WTC11 (cell line): ENCODE results near the gene GPR62.

Source experiments
- CBFB ChIP-seq: sonication (generic); formaldehyde crosslinking; IDR thresholded peaks from 2 replicates; pipeline ENCODE4 v1.8.1; 2022; ENCODE audit warnings: mild to moderate bottlenecking, low read depth, missing genetic modification reagents
- CREM ChIP-seq: sonication (generic); formaldehyde crosslinking; IDR thresholded peaks from 2 replicates; pipeline ENCODE4 v1.8.1; 2022; ENCODE audit warnings: mild to moderate bottlenecking, missing genetic modification reagents, moderate library complexity
- ELF4 ChIP-seq: sonication (generic); formaldehyde crosslinking; IDR thresholded peaks from 2 replicates; pipeline ENCODE4 v1.8.1; 2022; ENCODE audit warnings: low read depth, mild to moderate bottlenecking, moderate library complexity, missing genetic modification reagents
- GRHL2 ChIP-seq: fragments of 250-450 bp; sonication (Bioruptor Pico); IDR thresholded peaks from 2 replicates; pipeline ENCODE4 v1.8.0; 2022; ENCODE audit warnings: mild to moderate bottlenecking, moderate library complexity; ENCODE audit not compliant: insufficient replicate concordance, severe bottlenecking
- NR3C1 ChIP-seq: sonication (generic); formaldehyde crosslinking; conservative IDR thresholded peaks from 2 replicates; pipeline ENCODE4 v1.8.1; 2023; ENCODE audit warnings: low read depth, mild to moderate bottlenecking, missing genetic modification reagents
- RORB ChIP-seq: fragments of 250-450 bp; sonication (Bioruptor Pico); IDR thresholded peaks from 2 replicates; pipeline ENCODE4 v1.9.0; 2021; ENCODE audit warnings: mild to moderate bottlenecking
- TCF7 ChIP-seq: sonication (generic); formaldehyde crosslinking; IDR thresholded peaks from 2 replicates; pipeline ENCODE4 v1.8.0; 2022; ENCODE audit warnings: mild to moderate bottlenecking, low read depth, missing genetic modification reagents, moderate library complexity
- ZNF263 ChIP-seq: sonication (generic); formaldehyde crosslinking; IDR thresholded peaks from 2 replicates; pipeline ENCODE4 v1.8.1; 2022; ENCODE audit warnings: low read depth, mild to moderate bottlenecking, moderate library complexity, missing genetic modification reagents
- TF ChIP-seq, protein P1 (sequence below): fragments of 200-600 bp; IDR thresholded peaks from 2 replicates; pipeline ENCODE4 v1.8.0; 2022; ENCODE audit warnings: antibody characterized with exemption
- TF ChIP-seq, protein P2 (sequence below): sonication (generic); formaldehyde crosslinking; IDR thresholded peaks from 2 replicates; pipeline ENCODE4 v1.8.1; 2023; ENCODE audit warnings: mild to moderate bottlenecking, missing genetic modification reagents, moderate library complexity
- TF ChIP-seq, protein P3 (sequence below): sonication (generic); formaldehyde crosslinking; IDR thresholded peaks from 2 replicates; pipeline ENCODE4 v1.8.0; 2023; ENCODE audit warnings: missing genetic modification reagents, mild to moderate bottlenecking, borderline replicate concordance

DNA sequence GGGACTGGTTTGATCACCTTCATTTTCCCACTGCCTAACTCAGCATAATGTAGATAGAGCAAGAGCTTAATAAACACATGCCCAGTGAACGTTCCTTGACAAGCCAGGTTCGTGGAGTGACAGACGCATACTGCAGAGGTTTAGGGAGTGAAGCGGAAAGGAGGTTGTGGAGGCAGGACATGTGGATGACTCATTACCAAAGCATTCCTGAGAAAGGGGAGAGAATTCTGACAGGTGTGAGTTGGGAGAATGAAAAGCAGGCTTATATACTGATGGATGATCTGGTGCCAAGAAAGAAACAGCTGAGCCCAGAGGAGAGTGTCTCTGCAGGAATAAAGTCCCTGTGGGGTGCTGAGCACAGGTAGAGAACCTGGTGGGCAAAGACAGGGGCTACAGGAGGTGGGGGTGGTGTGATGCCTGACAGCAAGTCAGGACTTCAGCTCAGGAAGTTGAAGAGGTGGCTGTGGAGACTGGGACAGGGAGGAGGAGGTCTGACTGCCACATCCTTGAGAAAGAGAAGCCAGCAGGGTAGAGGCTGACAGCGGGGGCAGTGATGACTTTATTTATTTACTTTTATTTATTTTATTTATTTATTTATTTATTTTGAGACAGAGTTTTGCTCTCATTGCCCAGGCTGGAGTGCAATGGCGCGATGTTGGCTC lies 42.9 kb downstream of the GPR62 start:
- TF ChIP-seq, protein P1, sequence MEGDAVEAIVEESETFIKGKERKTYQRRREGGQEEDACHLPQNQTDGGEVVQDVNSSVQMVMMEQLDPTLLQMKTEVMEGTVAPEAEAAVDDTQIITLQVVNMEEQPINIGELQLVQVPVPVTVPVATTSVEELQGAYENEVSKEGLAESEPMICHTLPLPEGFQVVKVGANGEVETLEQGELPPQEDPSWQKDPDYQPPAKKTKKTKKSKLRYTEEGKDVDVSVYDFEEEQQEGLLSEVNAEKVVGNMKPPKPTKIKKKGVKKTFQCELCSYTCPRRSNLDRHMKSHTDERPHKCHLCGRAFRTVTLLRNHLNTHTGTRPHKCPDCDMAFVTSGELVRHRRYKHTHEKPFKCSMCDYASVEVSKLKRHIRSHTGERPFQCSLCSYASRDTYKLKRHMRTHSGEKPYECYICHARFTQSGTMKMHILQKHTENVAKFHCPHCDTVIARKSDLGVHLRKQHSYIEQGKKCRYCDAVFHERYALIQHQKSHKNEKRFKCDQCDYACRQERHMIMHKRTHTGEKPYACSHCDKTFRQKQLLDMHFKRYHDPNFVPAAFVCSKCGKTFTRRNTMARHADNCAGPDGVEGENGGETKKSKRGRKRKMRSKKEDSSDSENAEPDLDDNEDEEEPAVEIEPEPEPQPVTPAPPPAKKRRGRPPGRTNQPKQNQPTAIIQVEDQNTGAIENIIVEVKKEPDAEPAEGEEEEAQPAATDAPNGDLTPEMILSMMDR, result no peak
- TF ChIP-seq, protein P2, sequence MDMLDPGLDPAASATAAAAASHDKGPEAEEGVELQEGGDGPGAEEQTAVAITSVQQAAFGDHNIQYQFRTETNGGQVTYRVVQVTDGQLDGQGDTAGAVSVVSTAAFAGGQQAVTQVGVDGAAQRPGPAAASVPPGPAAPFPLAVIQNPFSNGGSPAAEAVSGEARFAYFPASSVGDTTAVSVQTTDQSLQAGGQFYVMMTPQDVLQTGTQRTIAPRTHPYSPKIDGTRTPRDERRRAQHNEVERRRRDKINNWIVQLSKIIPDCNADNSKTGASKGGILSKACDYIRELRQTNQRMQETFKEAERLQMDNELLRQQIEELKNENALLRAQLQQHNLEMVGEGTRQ (CRISPR knock-in tag), result no peak
- TF ChIP-seq CBFB (CRISPR knock-in tag) (no peak), CREM (CRISPR knock-in tag) (no peak), RORB (CRISPR knock-in tag) (no peak), GRHL2 (CRISPR knock-in tag) (no peak), ZNF263 (no peak), TCF7 (CRISPR knock-in tag) (no peak), NR3C1 (CRISPR knock-in tag) (no peak), ELF4 (CRISPR knock-in tag) (no peak)
- TF ChIP-seq, protein P3, sequence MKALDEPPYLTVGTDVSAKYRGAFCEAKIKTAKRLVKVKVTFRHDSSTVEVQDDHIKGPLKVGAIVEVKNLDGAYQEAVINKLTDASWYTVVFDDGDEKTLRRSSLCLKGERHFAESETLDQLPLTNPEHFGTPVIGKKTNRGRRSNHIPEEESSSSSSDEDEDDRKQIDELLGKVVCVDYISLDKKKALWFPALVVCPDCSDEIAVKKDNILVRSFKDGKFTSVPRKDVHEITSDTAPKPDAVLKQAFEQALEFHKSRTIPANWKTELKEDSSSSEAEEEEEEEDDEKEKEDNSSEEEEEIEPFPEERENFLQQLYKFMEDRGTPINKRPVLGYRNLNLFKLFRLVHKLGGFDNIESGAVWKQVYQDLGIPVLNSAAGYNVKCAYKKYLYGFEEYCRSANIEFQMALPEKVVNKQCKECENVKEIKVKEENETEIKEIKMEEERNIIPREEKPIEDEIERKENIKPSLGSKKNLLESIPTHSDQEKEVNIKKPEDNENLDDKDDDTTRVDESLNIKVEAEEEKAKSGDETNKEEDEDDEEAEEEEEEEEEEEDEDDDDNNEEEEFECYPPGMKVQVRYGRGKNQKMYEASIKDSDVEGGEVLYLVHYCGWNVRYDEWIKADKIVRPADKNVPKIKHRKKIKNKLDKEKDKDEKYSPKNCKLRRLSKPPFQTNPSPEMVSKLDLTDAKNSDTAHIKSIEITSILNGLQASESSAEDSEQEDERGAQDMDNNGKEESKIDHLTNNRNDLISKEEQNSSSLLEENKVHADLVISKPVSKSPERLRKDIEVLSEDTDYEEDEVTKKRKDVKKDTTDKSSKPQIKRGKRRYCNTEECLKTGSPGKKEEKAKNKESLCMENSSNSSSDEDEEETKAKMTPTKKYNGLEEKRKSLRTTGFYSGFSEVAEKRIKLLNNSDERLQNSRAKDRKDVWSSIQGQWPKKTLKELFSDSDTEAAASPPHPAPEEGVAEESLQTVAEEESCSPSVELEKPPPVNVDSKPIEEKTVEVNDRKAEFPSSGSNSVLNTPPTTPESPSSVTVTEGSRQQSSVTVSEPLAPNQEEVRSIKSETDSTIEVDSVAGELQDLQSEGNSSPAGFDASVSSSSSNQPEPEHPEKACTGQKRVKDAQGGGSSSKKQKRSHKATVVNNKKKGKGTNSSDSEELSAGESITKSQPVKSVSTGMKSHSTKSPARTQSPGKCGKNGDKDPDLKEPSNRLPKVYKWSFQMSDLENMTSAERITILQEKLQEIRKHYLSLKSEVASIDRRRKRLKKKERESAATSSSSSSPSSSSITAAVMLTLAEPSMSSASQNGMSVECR, result no peak
